H9 (cell line): ENCODE results near the gene MTOR. TPM values are rescaled to one million over a fixed set of nuclear protein-coding genes. Genes with fewer than 3 reads are reported as not detected.

ENCODE experiments used
- DNase-seq: peaks from one replicate; pipeline ENCODE4 v3.0.0-alpha.2; 2017
- H2AFZ ChIP-seq: one replicate; pipeline ENCODE4 v1.6.1; 2013; ENCODE audit warnings: mild to moderate bottlenecking, low read length, control low read depth, moderate library complexity
- H2AK5ac ChIP-seq: 2 replicates; pipeline ENCODE4 v1.6.1; 2013; ENCODE audit warnings: low read length, control low read depth, mixed read lengths; ENCODE audit not compliant: insufficient read length
- H2BK120ac ChIP-seq: one replicate; pipeline ENCODE4 v1.6.1; 2013; ENCODE audit warnings: low read depth, mild to moderate bottlenecking, low read length, control low read depth, inconsistent platforms; ENCODE audit not compliant: poor library complexity, severe bottlenecking
- H2BK12ac ChIP-seq: 2 replicates; pipeline ENCODE4 v1.6.1; 2013; ENCODE audit warnings: low read length, control low read depth, mixed read lengths, low read depth; ENCODE audit not compliant: insufficient read length
- H2BK15ac ChIP-seq: 2 replicates; pipeline ENCODE4 v1.6.1; 2013; ENCODE audit warnings: low read depth, low read length, control low read depth
- H2BK20ac ChIP-seq: one replicate; pipeline ENCODE4 v1.6.1; 2013; ENCODE audit warnings: low read depth, mild to moderate bottlenecking, low read length, control low read depth, inconsistent platforms; ENCODE audit not compliant: poor library complexity, severe bottlenecking
- H2BK5ac ChIP-seq: 2 replicates; pipeline ENCODE4 v1.6.1; 2013; ENCODE audit warnings: low read length, control low read depth, mixed read lengths; ENCODE audit not compliant: insufficient read length
- H3K14ac ChIP-seq: 2 replicates; pipeline ENCODE4 v1.6.1; 2013; ENCODE audit warnings: low read length, control low read depth; ENCODE audit not compliant: insufficient read depth
- H3K18ac ChIP-seq: 2 replicates; pipeline ENCODE4 v1.6.1; 2013; ENCODE audit warnings: low read depth, mild to moderate bottlenecking, mixed read lengths, low read length, control low read depth; ENCODE audit not compliant: insufficient read length
- H3K23ac ChIP-seq: 2 replicates; pipeline ENCODE4 v1.6.1; 2013; ENCODE audit warnings: low read length, control low read depth, mixed read lengths, low read depth; ENCODE audit not compliant: insufficient read length
- H3K23me2 ChIP-seq: 2 replicates; pipeline ENCODE4 v1.6.1; 2013; ENCODE audit warnings: low read depth, mild to moderate bottlenecking, mixed read lengths, low read length, control low read depth; ENCODE audit not compliant: insufficient read length, poor library complexity, severe bottlenecking
- H3K27ac ChIP-seq: 2 replicates; pipeline ENCODE4 v1.5.1; 2013; ENCODE audit warnings: low read length, control low read depth, mixed read lengths, low read depth; ENCODE audit not compliant: insufficient read length
- H3K27me3 ChIP-seq: 2 replicates; pipeline ENCODE4 v1.6.1; 2013; ENCODE audit warnings: low read length, control low read depth, inconsistent platforms; ENCODE audit not compliant: insufficient read depth
- H3K4ac ChIP-seq: 2 replicates; pipeline ENCODE4 v1.6.1; 2013; ENCODE audit warnings: low read depth, mild to moderate bottlenecking, control low read depth, inconsistent platforms, low read length, moderate library complexity
- H3K4me1 ChIP-seq: 2 replicates; pipeline ENCODE4 v1.6.1; 2013; ENCODE audit warnings: low read length, control low read depth, inconsistent platforms; ENCODE audit not compliant: insufficient read depth
- H3K4me2 ChIP-seq: 2 replicates; pipeline ENCODE4 v1.6.1; 2013; ENCODE audit warnings: low read length, control low read depth, mixed read lengths; ENCODE audit not compliant: insufficient read length, insufficient read depth
- H3K56ac ChIP-seq: 2 replicates; pipeline ENCODE4 v1.6.1; 2013; ENCODE audit warnings: low read depth, mild to moderate bottlenecking, mixed read lengths, low read length, control low read depth; ENCODE audit not compliant: insufficient read length
- H3K79me1 ChIP-seq: 2 replicates; pipeline ENCODE4 v1.6.1; 2013; ENCODE audit warnings: low read depth, mild to moderate bottlenecking, moderate library complexity, low read length, control low read depth, inconsistent platforms; ENCODE audit not compliant: insufficient read depth, poor library complexity, severe bottlenecking
- H3K79me2 ChIP-seq: 2 replicates; pipeline ENCODE4 v1.6.1; 2013; ENCODE audit warnings: low read length, control low read depth, inconsistent platforms; ENCODE audit not compliant: insufficient read depth
- H3K9ac ChIP-seq: 2 replicates; pipeline ENCODE4 v1.6.1; 2013; ENCODE audit warnings: low read length, control low read depth, mixed read lengths; ENCODE audit not compliant: insufficient read length; ENCODE audit errors: extremely low read depth
- H3K9me3 ChIP-seq: one replicate; pipeline ENCODE4 v1.6.1; 2013; ENCODE audit warnings: low read depth, low read length, inconsistent platforms; ENCODE audit not compliant: control insufficient read depth
- H3T11ph ChIP-seq: one replicate; pipeline ENCODE4 v1.6.1; 2013; ENCODE audit warnings: mild to moderate bottlenecking, low read length, control low read depth, inconsistent platforms
- H4K20me1 ChIP-seq: one replicate; pipeline ENCODE4 v1.6.1; 2013; ENCODE audit not compliant: control insufficient read depth, insufficient read length, insufficient read depth
- H4K5ac ChIP-seq: 2 replicates; pipeline ENCODE4 v1.6.1; 2013; ENCODE audit warnings: low read depth, mild to moderate bottlenecking, mixed read lengths, low read length, control low read depth; ENCODE audit not compliant: insufficient read length
- H4K8ac ChIP-seq: replicated peaks from 2 replicates; pipeline ENCODE4 v1.6.1; 2013; ENCODE audit warnings: low read length, control low read depth, mixed read lengths, low read depth; ENCODE audit not compliant: insufficient read length
- H4K91ac ChIP-seq: 2 replicates; pipeline ENCODE4 v1.6.1; 2013; ENCODE audit warnings: low read depth, mild to moderate bottlenecking, moderate library complexity, mixed read lengths, low read length, control low read depth; ENCODE audit not compliant: insufficient read length
- H3K27ac Mint-ChIP-seq, 3 experiments: 2 replicates in 2 of 3; 3 replicates in 1 of 3; pipeline ENCODE4 v1.8.0; 2020 to 2021; ENCODE audit warnings: mixed read lengths in 3 of 3, mild to moderate bottlenecking in 1 of 3, moderate library complexity in 1 of 3
- H3K27me3 Mint-ChIP-seq: 2 replicates; pipeline ENCODE4 v1.8.0; 2021; ENCODE audit warnings: low read depth, mild to moderate bottlenecking, moderate library complexity, mixed read lengths
- H3K36me3 Mint-ChIP-seq, 3 experiments: 2 replicates in 2 of 3; 3 replicates in 1 of 3; pipeline ENCODE4 v1.8.0; 2020 to 2021; ENCODE audit warnings: low read depth in 3 of 3, mixed read lengths in 3 of 3; ENCODE audit not compliant: insufficient read depth in 1 of 3
- H3K4me1 Mint-ChIP-seq, 2 experiments: 2 replicates each; pipeline ENCODE4 v1.8.0; 2020; ENCODE audit warnings: mixed read lengths in 2 of 2
- H3K4me3 Mint-ChIP-seq, 2 experiments: 2 replicates in 1 of 2; 3 replicates in 1 of 2; pipeline ENCODE4 v1.8.0; 2020 to 2021; ENCODE audit warnings: mild to moderate bottlenecking in 2 of 2, mixed read lengths in 2 of 2, moderate library complexity in 1 of 2
- H3K9me3 Mint-ChIP-seq, 2 experiments: 2 replicates in 1 of 2; 3 replicates in 1 of 2; pipeline ENCODE4 v1.8.0; 2020; ENCODE audit warnings: mild to moderate bottlenecking in 2 of 2, mixed read lengths in 2 of 2, moderate library complexity in 1 of 2
- CTCF ChIP-seq: fragments of 200-600 bp; sonication (generic); conservative IDR thresholded peaks from 3 replicates; pipeline ENCODE4 v1.8.0; 2021; ENCODE audit warnings: antibody characterized with exemption, mild to moderate bottlenecking
- WGBS: extraction: QIAGEN DNeasy Blood & Tissue Kit; methylation state at CpG from one replicate; pipeline ENCODE4 v1.1.7; 2013; ENCODE audit warnings: missing lambda C conversion rate, low lambda C conversion rate, mixed read lengths; ENCODE audit not compliant: insufficient read length; ENCODE audit errors: extremely low coverage; 5-methylcytosine and 5-hydroxymethylcytosine counted together
- total RNA-seq: library from RNA; stranded (reverse); gene quantifications from 2 replicates; pipeline ENCODE4 v1.2.1, GENCODE V29; 2021

The MTOR gene
- total RNA-seq, 1 experiment from 2014 or later = 67.5 TPM

GRCh38 chr1:11299225-11299574 is 36.8 kb upstream of the MTOR start:
- Mint-ChIP-seq H3K9me3 (no peaks in the 10 kb centered on the region), H3K36me3 (peaks cover 10 to 20% (median 11%) of the 10 kb centered on the region in 3 experiments; a peak in 6 of 7 replicates), H3K27me3 (no peaks in the 10 kb centered on the region), H3K4me3 (no peak overlapping the region), H3K4me1 (peaks cover 12 to 16% of the 10 kb centered on the region in 2 experiments), H3K27ac (peak overlapping the region in 2 of 3 experiments; percentile 84 to 94; a peak in 4 of 7 replicates)
- H3K4me2 ChIP-seq = no peak overlapping the region
- H3K23ac ChIP-seq = no peak overlapping the region
- no peaks in the 10 kb centered on the region for H4K20me1 ChIP-seq
- no CpG with 5 or more reads among the region's 10 CpGs for WGBS
- H3K4me1 ChIP-seq = no peaks in the 10 kb centered on the region; the same call in 1 of the 2 replicates
- no peaks in the 10 kb centered on the region for H3K27me3 ChIP-seq
- H4K8ac ChIP-seq = no peak overlapping the region
- no peak overlapping the region for H2BK12ac ChIP-seq
- no peak overlapping the region for H2BK5ac ChIP-seq
- H3K14ac ChIP-seq = no peak overlapping the region
- H3K27ac ChIP-seq = peak overlapping the region; percentile 10
- H3K23me2 ChIP-seq = no peaks in the 10 kb centered on the region
- no peak overlapping the region for H4K5ac ChIP-seq
- H3K56ac ChIP-seq = no peak overlapping the region
- H2AK5ac ChIP-seq = no peak overlapping the region
- no peak overlapping the region for H2BK120ac ChIP-seq
- H2AFZ ChIP-seq = no peak overlapping the region
- no peak overlapping the region for H3K9ac ChIP-seq
- no peak overlapping the region for H3K18ac ChIP-seq
- no peak for TF ChIP-seq CTCF
- H2BK15ac ChIP-seq = no peak overlapping the region
- no peaks in the 10 kb centered on the region for H3K9me3 ChIP-seq
- DNase-seq = no peak
- H3K79me1 ChIP-seq = no peaks in the 10 kb centered on the region
- no peak overlapping the region for H3T11ph ChIP-seq
- H2BK20ac ChIP-seq = no peak overlapping the region
- H4K91ac ChIP-seq = no peak overlapping the region
- no peaks in the 10 kb centered on the region for H3K79me2 ChIP-seq
- H3K4ac ChIP-seq = no peak overlapping the region
